Measurements from ENCODE around the gene FKBP5.
A peak's percentile ranks its signal among the peaks of the same experiment; 100 is the strongest.
"Not testable (repeated sequence)": the region's sequence is repeated elsewhere in the genome, so short reads cannot be mapped to it uniquely, and the experiment has no call there.

The FKBP5 gene

GRCh38 chr6:35688605-35689322, at the start of gene FKBP5:
FKBP5 (minus strand) TSS chr6:35688915; CDS start chr6:35642824, 46,091 bp downstream.
- peak; percentile 92 for DNase-seq

GRCh38 chr6:35737413-35738211, 48.9 kb upstream of the FKBP5 start:
- DNase-seq: no peak

- no peak for DNase-seq
Observed at GRCh38 chr6:35736982-35737412, 48.3 kb upstream of the FKBP5 start, which contains the start of gene ARMC12. ARMC12 (plus strand) TSS chr6:35737032; CDS start chr6:35737109, 77 bp downstream.

- peak; percentile 71 for DNase-seq
Observed at GRCh38 chr6:35736253-35736894, 47.7 kb upstream of the FKBP5 start.

- no peak for DNase-seq
Observed at GRCh38 chr6:35735452-35735851, 46.7 kb upstream of the FKBP5 start.

GRCh38 chr6:35734319-35734718, 45.6 kb upstream of the FKBP5 start:
- DNase-seq: not testable (repeated sequence)

GRCh38 chr6:35733633-35734032, 44.9 kb upstream of the FKBP5 start:
- DNase-seq: no peak

GRCh38 chr6:35731736-35732532, 43.2 kb upstream of the FKBP5 start:
- peak; percentile 96 for DNase-seq

- DNase-seq: peak; percentile 95
Observed at GRCh38 chr6:35731414-35731735, 42.7 kb upstream of the FKBP5 start.

- no peak for DNase-seq
Observed at GRCh38 chr6:35730745-35731413, 42.2 kb upstream of the FKBP5 start.

- no peak for DNase-seq
Observed at GRCh38 chr6:35729722-35730121, 41.0 kb upstream of the FKBP5 start.

GRCh38 chr6:35728683-35729678, 40.3 kb upstream of the FKBP5 start:
- peak; percentile 43 for DNase-seq

GRCh38 chr6:35727935-35728682, 39.4 kb upstream of the FKBP5 start:
- peak; percentile 95 for DNase-seq

GRCh38 chr6:35727231-35727934, 38.7 kb upstream of the FKBP5 start:
- peak; percentile 92 for DNase-seq

GRCh38 chr6:35725721-35726438, 37.2 kb upstream of the FKBP5 start:
- DNase-seq: no peak

GRCh38 chr6:35725081-35725708, 36.5 kb upstream of the FKBP5 start:
- DNase-seq: no peak

- DNase-seq: no peak
Observed at GRCh38 chr6:35724471-35724870, 35.8 kb upstream of the FKBP5 start.

GRCh38 chr6:35724059-35724458, 35.3 kb upstream of the FKBP5 start:
- no peak for DNase-seq

Data from left hindlimb (tissue), 1 donor.